ENCODE data around the gene ASTN1.

The ASTN1 gene

DNA sequence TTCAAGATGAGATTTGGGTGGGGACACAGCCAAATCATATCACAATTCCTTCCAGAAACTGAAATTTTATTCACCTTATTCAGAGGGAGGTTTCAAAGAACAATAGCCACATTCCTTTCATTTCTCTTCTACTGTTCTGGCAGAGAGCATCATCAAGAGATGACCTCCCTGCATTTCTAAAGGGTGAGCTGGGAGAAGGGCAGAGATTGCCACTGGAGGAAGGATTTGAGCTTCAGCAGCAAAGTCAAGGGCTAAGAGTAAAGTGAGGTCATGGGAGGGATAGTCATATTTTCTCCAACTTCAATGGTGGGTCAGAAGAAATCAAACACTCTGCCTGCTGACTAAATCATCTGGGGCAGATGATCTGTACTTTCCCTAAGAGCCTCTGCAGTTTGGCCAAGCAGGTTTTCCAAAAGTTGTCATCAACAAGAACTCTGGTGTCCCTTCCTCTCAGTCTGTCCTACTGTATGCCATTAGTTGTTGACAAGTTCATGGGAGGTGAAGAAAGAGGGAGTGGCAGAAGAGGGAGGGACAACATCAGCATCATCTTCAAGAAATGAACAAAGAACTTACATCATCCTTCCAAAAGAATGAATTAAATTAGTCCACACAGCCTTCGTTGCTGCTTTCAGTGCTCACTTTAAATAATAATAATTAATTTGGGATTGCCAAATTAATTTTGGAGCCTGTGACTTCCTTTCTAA, 298.3 kb downstream of the ASTN1 start:
- no peak for DNase-seq

- no peak for DNase-seq
Observed at GRCh38 chr1:176864211-176864610, 300.3 kb downstream of the ASTN1 start.

DNA sequence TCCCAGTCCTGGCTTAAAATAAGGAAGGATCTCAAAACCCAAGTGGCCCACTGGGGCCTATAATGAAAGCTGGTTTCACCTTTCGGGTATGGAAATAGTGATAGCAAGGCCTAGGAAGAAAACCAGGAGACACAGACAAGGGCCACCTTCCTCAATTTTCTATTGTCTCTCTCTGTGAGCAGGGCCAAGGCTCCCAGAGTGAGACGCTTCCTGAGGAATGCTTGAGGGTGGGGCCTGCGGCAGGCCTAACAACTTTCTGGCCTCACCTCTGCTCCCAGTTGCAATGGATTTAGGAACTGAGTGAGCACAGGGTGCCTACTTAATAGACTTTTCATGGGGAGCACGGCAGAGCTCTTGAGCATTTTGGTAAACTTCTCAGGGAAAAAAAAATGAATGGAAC, 300.9 kb downstream of the ASTN1 start:
- DNase-seq, result no peak

DNA sequence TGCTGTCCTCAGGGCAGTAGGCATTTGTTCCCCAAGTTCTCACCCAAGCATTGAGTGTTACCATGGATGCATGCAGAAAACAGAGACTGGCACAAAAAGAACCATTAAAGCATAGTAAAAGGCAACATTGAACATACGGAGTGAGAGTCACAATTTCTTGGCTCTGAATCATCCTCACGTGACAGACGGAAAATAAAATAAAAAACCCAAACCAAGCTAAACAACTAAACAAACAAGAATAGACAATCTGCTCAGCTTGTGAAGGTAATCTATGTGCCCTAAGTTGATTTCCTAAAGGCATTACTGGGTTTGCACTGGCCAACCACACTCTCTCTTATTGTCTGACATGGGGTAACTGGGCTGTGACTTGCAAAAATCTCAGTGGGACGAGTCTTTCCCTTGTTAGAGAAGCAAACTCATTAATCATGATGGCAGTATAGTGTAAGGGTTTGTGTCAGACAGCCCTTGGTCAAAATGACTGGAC, 306.0 kb downstream of the ASTN1 start:
- no peak for DNase-seq

DNA sequence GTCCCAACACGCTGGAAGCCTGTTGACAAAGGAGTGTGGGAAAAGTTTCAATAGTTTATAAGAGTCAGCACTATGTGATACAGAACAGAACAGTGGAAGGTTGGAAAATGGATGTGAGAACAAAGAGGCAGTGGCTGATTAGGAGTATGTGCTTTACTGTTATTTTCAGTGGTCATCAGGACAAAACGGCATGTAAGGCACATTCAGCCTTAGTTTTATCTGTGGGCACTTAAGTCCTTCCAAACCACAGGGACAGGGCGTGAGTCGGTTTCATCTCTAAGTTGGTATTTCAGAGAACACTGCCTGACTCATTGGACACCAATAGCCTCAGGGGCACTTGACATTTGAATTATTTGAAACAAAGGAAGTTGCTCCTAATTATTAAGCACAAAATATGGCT, 306.9 kb downstream of the ASTN1 start:
- DNase-seq, result no peak

DNA sequence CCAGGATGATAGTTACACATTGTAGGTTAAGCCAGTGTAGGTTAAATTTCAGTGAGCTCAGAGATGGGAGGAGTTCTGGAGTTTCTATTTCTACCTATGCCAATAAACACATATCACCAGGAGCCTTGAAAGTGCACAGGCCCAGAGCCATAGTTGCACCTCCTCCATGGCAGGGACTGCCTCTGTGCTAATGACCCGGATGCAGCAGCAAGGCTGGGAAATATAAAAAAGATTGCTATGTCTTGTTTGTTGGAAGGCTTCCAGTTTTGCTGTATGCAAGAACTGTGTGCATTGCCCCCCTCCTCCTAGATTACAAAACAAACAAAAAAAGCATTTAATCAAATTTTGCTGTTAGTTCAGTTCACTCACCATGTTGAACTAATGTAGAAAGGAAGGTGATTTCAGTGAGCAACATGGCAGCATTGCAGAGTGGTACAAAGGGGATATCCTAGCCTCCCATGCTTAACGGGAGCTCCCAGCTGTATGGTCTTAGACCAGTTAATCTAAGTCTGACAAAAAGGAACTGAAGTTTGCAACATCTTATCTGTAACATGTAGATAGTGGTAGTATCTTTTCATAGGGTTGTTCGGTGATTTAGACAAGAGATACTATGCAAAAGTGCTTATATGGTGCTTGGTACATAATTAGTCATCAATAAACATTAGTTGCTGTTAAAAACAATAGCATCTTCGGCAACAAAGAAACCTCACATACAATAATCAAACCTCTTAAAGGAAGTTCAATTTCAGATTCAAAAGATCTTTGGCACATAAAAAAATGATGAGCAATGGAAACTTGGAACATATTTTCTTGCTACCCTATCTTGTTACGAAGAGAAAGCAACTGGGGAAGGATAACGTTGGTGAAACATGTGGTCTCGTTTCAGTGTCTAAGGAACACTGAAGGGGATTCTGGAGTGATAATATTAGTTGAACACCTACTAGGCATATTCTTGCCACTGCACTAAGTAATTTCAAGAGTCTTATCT, 309.5 kb downstream of the ASTN1 start:
- no peak for DNase-seq

DNA sequence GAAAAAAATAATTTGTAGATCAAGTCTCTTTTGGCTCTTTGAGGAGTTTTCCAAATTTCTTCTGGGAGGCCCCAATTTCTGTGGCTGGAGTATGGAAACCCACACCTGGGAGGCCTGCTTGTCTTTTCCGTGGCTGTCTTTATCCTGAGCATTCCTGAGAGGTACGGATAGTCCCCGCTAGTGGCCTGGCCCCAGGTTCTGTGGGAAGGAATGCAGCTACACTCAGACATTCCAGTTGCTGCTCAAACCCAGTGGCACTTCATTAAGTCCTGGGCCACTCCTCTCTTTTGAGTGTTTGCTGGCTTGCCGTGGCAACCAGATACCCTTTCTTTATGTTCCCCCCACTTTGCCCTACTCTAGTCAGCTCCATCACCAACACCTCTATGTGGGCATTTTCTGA, 310.4 kb downstream of the ASTN1 start:
- DNase-seq, result no peak

DNA sequence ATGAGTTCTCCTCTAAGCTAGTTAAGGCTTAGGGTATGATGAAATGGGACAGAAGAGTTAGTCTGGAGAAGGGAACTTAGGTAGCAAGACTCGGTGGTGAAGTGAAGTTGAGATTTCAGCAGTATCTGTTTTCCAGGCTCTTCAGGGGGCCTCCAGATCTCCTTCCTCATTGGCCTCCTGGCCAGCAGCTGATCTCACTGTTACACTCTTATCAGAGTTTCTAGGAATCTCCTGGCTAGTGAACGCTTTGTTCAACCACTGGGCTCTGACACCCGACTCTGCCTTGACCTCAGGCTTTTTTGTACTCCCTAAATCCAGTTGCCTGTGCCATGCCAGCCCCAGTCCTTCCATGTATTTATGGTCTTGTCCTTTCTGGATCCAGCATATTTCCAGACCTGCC, 311.0 kb downstream of the ASTN1 start:
- no peak for DNase-seq

DNA sequence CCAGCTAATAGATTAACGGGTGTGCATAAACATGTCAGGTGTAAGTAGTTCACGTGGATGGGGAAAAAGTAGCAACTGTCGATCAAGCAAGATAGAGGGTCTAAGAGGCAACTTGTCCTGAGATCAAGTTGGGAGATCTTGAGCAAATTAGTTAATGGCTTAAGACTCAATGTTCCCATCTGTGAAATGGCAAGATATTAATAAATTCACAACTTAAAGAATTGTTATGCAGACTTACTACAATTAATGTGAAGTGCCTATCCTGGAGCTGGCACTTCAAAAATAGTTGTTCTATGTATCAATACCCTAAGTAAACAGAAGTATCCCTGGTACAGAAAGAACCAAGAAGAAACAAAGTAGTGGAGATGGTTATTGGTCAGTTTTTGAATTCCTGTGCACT, 312.4 kb downstream of the ASTN1 start:
- DNase-seq, result no peak

DNA sequence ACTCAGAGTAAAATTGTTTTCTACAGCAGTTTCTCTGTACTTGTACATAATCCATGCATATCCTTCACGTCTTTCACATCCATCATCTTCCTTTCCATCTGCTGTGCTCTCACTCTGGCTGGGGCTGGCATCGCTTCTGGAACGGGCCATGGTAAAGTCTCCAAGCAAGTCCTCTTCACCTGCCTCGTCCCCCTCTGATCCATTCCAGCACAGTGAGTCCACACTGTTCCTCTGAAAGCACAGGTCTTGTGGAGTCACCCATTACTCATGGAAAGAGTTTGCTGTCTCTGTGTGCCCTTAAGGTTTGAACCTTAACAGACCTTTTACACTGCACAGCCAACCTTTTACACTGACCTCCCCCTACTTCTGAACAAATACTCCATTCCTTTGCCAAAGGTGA, 313.6 kb downstream of the ASTN1 start:
- no peak for DNase-seq

- DNase-seq, result no peak
Observed at GRCh38 chr1:176849281-176849680, 315.2 kb downstream of the ASTN1 start.

DNA sequence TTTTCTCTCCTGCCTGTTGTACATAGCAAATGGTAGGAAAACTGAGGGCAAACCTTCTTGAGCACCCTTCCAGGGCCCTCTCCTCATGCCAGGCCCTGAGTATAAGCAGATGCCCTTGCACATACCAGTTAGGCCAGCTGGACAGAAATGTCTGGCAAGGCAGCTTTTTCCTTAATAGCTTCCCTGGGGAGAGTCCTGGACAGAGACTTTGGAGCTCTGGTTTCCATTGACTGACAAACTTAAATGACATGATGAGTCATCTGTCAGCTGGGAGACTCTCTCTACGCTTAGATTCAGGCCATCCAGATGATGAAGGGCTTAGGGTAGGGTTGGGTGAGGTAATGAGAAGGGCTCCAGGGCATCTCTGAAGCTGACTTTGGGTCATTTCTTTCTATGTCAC, 317.5 kb downstream of the ASTN1 start:
- no peak for DNase-seq

- no peak for DNase-seq
Observed at GRCh38 chr1:176843352-176844297, 320.9 kb downstream of the ASTN1 start.

- no peak for DNase-seq
Observed at GRCh38 chr1:176841238-176841637, 323.3 kb downstream of the ASTN1 start.

- DNase-seq, result no peak
Observed at GRCh38 chr1:176839216-176839615, 325.3 kb downstream of the ASTN1 start.

DNA sequence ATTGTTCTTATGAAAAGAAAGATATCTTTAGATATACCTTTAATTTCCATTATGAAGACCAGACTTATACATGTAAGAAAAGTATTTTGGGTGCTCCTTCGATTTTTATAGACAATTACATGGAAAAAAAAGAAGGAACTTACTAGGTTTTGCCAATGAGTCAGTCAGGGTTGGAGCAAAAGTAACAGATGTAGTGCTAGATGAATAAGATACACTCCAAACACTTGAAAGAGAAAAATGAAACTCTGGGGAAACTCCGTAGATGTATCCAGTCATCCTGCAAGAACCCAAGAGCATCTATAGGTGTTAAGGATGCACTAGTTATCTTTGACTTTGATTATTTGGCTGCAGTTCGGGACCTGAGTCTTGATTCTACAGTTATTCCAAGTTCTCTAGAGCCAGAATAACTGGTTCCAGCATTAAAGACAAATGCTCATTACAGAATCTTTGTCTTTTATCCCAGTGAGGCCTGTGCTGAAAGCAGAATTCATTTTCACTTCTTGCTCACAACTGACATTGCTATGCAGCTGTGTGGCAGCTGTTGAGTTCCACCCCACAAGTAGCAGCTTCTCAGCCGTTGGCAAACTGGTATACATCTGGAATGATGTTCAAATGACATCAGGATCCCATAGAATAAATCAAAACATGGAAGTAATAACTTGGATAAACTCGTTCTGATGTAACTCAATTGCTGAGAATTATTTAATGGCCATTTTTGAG, 326.1 kb downstream of the ASTN1 start:
- no peak for DNase-seq

DNA sequence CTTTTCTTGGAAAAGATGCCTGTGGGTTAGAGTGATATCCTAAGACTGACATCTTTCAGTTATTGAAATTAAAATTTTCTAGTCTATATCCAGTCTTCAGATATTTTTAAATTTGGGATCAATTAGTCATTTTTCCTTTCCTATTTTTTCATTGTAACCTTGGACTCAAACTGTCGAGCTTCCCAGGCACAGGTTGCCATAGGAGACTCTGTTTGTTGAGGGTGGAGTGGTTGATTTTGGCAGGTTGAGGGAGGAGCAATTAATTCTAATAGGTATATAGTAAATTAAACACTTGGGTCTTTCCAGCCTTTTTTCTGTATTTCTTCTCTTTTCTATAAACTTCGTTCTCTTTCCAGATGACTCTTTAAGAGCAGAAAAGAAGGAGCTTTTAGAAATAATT, 326.8 kb downstream of the ASTN1 start:
- DNase-seq, result no peak

DNA sequence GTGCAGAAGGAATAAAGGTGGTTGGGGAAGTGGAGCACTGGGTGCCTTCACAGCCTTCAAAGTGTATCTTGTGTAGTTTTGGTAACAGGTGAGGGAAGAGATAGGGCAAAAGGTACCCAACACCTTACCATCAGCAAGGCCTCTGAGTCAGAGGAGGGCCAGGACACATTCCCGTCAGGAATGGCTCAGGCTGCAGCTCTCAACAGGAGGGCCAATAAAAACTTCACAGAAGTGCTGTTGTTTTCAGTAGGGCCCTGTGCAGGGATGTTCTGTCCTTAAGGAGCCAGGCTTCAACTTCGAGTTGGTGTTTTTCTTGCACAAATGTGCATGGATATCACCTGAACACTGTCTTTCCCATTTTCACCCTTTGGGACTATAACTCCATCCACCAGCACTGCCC, 333.4 kb downstream of the ASTN1 start:
- DNase-seq, result no peak

DNA sequence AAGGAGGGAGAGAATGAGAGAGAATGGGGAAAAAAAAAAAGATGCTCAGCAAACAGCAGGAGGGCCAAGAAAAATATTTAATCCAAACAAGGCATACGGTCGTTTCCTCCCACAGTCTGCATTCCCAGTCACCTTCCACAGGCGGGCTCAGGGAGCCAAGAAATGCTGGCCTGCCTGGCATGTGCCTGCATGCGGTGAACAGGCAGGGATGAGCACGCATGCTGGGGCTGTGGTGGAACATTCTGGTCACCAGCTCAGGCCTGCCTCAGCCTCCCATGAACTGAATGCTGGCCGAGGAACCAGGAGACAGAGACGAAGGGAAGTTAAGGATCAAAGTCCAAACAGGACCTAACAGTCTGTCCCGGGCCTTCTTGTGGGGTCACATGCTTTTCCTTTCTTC, 335.3 kb downstream of the ASTN1 start:
- DNase-seq, result no peak

DNA sequence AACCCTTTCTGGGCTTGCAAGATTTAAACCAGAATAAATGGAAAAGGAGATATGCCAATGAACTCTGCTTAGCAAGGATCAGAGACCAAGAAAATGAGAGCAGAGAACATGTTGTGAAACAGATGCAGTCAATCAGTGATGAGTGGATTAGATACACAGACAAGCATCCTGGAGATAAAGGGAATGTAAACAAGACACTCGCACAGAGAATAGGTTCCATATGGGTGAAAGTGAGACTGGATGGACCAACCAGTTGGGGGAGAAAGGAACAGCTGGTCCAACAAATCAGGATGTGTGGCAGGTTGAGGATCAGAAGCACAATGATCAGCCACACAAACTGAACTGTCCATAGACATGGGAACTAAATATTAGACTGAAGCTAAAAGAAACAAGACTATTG, 338.2 kb downstream of the ASTN1 start:
- no peak for DNase-seq

DNA sequence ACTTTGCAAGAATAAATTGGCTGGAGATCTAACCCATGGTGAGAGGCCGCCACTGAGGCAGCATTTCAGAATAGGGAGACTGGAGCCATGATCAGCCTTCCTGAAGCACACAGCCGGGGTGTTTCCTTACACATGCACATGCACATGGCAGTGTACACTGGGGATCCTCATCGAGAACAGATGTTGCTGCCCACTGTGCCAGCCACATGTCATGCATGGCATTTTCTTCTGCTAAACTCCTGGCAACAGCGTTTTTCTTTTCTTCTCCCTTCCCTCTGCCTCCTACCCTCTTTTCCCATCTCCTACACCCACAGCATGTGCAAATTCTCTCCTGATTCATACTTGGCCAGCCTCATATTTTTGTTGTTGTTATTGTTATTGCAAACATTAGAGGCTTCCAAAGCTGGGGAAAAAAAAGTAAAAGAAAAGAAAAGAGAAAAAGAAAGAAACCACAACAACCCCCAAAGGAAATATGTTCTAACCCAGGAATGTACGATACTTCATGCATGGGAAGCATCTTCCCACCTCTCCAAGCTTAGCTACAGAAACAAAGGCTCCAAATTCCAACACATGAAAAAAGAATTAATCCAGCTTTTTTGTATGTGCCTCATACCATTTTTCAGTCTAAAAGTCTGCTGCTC, 344.0 kb downstream of the ASTN1 start:
- no peak for DNase-seq

GRCh38 chr1:176816232-176816631, 348.3 kb downstream of the ASTN1 start:
- DNase-seq, result no peak
